Measurements from ENCODE around the gene HDAC11. TPM values are rescaled to one million over a fixed set of nuclear protein-coding genes. Genes with fewer than 3 reads are reported as not detected.

Gene HDAC11
- total RNA-seq, 6 donors from 2014 or later = 11.5 to 28.1 (median 18.0) TPM

DNA sequence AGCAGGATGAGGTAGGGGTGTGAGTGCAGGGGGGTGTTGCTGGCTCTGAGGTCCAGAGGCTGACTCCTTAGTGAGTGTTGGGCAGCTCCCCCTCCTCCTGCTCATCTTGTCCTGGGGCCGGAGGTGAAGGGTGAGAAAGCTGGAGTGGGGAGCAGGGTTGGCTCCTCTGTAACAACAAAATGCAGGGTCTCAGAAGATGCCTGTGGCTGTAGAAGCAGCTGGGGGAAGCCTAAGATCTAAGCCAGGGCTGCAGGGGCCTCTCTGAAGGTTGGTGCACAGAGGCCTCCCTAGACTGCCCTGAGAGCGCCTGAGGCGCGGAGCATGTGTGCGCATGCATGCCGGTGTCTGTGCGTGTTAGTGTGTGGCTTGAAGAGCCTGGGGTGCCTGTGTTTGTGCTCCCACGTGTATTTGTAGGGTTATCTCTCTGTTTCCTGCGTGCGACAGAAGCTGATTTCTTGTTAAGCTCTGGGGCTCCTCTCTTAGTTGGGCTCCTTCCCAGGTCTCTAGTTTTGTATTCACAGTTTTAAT, 5.3 kb upstream of the HDAC11 start:
- no peak for ATAC-seq (ENCODE audit: low FRiP score in 2 of 2)
- Histone ChIP-seq H3K4me1 (peaks cover 5 to 9% (median 7%) of the 10 kb centered on the region in 4 donors), H3K27ac (no peak overlapping the region), H3K9me3 (no peaks in the 10 kb centered on the region), H3K36me3 (no peaks in the 10 kb centered on the region), H3K27me3 (no peaks in the 10 kb centered on the region), H3K4me3 (no peak overlapping the region)
- TF ChIP-seq POLR2A (IDR thresholded peaks at IDR 0.05) = no peak
- TF ChIP-seq, protein P1, sequence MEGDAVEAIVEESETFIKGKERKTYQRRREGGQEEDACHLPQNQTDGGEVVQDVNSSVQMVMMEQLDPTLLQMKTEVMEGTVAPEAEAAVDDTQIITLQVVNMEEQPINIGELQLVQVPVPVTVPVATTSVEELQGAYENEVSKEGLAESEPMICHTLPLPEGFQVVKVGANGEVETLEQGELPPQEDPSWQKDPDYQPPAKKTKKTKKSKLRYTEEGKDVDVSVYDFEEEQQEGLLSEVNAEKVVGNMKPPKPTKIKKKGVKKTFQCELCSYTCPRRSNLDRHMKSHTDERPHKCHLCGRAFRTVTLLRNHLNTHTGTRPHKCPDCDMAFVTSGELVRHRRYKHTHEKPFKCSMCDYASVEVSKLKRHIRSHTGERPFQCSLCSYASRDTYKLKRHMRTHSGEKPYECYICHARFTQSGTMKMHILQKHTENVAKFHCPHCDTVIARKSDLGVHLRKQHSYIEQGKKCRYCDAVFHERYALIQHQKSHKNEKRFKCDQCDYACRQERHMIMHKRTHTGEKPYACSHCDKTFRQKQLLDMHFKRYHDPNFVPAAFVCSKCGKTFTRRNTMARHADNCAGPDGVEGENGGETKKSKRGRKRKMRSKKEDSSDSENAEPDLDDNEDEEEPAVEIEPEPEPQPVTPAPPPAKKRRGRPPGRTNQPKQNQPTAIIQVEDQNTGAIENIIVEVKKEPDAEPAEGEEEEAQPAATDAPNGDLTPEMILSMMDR (IDR thresholded peaks at IDR 0.05) = no peak
- TF ChIP-seq POLR2AphosphoS5 (IDR thresholded peaks at IDR 0.05) = no peak
- TF ChIP-seq EP300 (IDR thresholded peaks at IDR 0.05) = no peak
- DNase-seq = peak in 1 of 2 donors; percentile 40
- WGBS, 2 donors = 79 to 81% methylated on average over 10 of the region's 10 CpGs

DNA sequence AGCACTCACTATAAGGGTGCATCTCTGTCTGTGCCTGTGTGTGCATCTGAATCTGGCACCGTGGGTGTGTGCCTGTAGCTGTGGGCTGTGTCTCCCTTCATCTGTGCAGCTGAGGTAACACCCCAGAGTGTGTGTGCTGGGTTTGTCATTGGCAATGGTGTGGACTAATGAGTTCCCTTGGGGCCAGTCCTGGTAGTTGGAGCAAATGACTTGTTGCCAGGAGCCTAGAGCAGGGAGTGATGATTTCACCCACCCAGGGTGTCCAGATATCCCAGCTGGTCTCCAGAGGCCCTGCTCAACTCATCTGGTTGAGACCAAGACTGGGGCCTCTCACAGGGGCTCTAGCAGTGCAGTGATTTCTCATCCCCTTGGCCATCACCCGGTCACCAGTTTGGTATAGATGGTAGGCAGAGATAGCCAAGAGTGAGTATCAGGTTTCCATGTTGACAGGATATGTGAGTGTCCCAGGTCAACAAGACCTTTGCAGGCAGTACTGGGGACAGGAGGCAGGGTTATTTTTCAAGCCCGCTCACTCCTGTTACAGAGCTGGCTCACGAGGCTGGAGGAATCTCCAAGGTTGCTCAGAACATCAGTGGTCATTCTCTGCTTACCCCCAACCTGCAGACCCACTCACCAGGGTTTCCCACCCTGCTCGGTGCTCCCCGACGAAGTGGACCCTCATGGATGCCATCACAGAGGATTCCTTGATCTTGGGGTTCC, 4.1 kb upstream of the HDAC11 start:
- ATAC-seq (ENCODE audit: low FRiP score in 2 of 2) (no peak), DNase-seq (no peak)
- H3K4me3 ChIP-seq = no peak overlapping the region
- TF ChIP-seq EP300 (IDR thresholded peaks at IDR 0.05) (no peak), POLR2A (IDR thresholded peaks at IDR 0.05) (no peak), POLR2AphosphoS5 (IDR thresholded peaks at IDR 0.05) (no peak)
- TF ChIP-seq, protein P1 (IDR thresholded peaks at IDR 0.05) = no peak
- no peaks in the 10 kb centered on the region for H3K9me3 ChIP-seq
- peaks cover 9 to 14% (median 13%) of the 10 kb centered on the region in 4 donors for H3K4me1 ChIP-seq
- H3K27ac ChIP-seq = no peak overlapping the region
- H3K36me3 ChIP-seq = no peaks in the 10 kb centered on the region
- no peaks in the 10 kb centered on the region for H3K27me3 ChIP-seq
- WGBS, 2 donors = 54 to 64% methylated on average over 5 to 7 of the region's 7 CpGs

DNA sequence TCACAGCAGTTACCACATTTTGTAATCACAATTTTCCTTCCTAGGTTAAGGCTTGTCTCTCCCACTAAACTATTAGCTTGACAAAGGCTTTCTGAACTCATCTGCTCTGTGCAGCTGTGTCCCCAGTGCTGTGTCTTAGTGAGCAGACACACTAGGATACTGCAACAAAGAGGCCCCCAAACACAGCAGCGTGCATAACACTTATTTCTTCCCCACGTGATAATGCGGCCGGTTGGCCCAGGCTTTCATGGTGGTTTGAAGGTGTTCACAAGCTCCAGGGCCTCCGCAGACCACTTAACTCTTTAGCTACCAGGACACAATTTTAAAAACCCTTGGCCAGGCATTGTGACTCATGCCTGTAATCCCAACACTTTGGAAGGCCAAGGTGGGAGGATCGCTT, 2.2 kb upstream of the HDAC11 start:
- H3K4me3 ChIP-seq = no peak overlapping the region
- H3K27ac ChIP-seq = no peak overlapping the region
- no peak for DNase-seq
- no peak for ATAC-seq (ENCODE audit: low FRiP score in 2 of 2)
- H3K27me3 ChIP-seq = no peaks in the 10 kb centered on the region
- H3K36me3 ChIP-seq = no peaks in the 10 kb centered on the region
- peaks cover 14 to 16% (median 15%) of the 10 kb centered on the region in 4 donors for H3K4me1 ChIP-seq
- no peak for TF ChIP-seq POLR2AphosphoS5 (IDR thresholded peaks at IDR 0.05)
- TF ChIP-seq POLR2A (IDR thresholded peaks at IDR 0.05) = no peak
- no peak for TF ChIP-seq EP300 (IDR thresholded peaks at IDR 0.05)
- TF ChIP-seq, protein P1 (IDR thresholded peaks at IDR 0.05) = no peak
- 76 to 81% methylated on average over 6 of the region's 6 CpGs for WGBS, 2 donors
- no peaks in the 10 kb centered on the region for H3K9me3 ChIP-seq

DNA sequence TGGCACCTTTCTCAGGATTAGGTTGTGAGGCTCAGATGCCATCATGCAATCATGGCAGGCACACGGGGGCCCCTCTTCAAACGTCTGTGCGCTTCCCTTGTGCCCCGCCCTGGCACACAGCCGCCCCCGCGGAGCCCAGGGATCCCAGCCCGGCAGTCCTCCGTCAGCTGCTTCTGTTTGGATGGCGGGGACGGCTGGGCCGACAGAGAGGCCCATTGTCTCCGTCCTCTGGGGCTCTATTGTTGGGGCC, 849 bp upstream of the HDAC11 start:
- no peak for TF ChIP-seq POLR2A (IDR thresholded peaks at IDR 0.05)
- no peak for TF ChIP-seq EP300 (IDR thresholded peaks at IDR 0.05)
- no peak for TF ChIP-seq POLR2AphosphoS5 (IDR thresholded peaks at IDR 0.05)
- TF ChIP-seq, protein P1 (IDR thresholded peaks at IDR 0.05) = no peak
- H3K4me3 ChIP-seq = peak overlapping the region; percentile 50 to 89 (median 81)
- 9% methylated on average over 9 of the region's 13 CpGs; no CpG with 5 or more reads in 1 of the 2 donors for WGBS, 2 donors
- peaks cover 0 to 3% (median 0%) of the 10 kb centered on the region in 4 donors for H3K36me3 ChIP-seq
- peak; percentile 34 to 52 for ATAC-seq (ENCODE audit: low FRiP score in 2 of 2)
- DNase-seq = peak; percentile 53 to 90
- no peaks in the 10 kb centered on the region for H3K27me3 ChIP-seq
- H3K27ac ChIP-seq = peak overlapping the region; percentile 88 to 95 (median 90)
- no peaks in the 10 kb centered on the region for H3K9me3 ChIP-seq
- H3K4me1 ChIP-seq = peaks cover 14 to 20% (median 17%) of the 10 kb centered on the region in 4 donors

All from upper lobe of left lung (tissue), 6 donors.